ENCODE results near the gene TRMT6. TPM values are rescaled to one million over a fixed set of nuclear protein-coding genes. Genes with fewer than 3 reads are reported as not detected.
A peak's percentile ranks its signal among the peaks of the same experiment; 100 is the strongest.

Gene TRMT6
- total RNA-seq, 1 experiment from 2014 or later = 28.9 TPM

GRCh38 chr20:5949943-5950270, 426 bp downstream of the TRMT6 start:
- no peak for DNase-seq (ENCODE audit: low read depth)

GRCh38 chr20:5947276-5947675, 3.1 kb downstream of the TRMT6 start:
- DNase-seq (ENCODE audit: low read depth) = no peak

- peak; percentile 41 for DNase-seq (ENCODE audit: low read depth)
These were observed 4.4 kb downstream of the TRMT6 start for GRCh38 chr20:5945963-5946362.

GRCh38 chr20:5938456-5939029, 11.8 kb downstream of the TRMT6 start:
- DNase-seq (ENCODE audit: low read depth) = no peak

GRCh38 chr20:5936238-5936637, 14.1 kb downstream of the TRMT6 start:
- no peak for DNase-seq (ENCODE audit: low read depth)

GRCh38 chr20:5935384-5935783, 14.9 kb downstream of the TRMT6 start:
- no peak for DNase-seq (ENCODE audit: low read depth)

- no peak for DNase-seq (ENCODE audit: low read depth)
These were observed 16.4 kb downstream of the TRMT6 start for GRCh38 chr20:5933802-5934436.

GRCh38 chr20:5932796-5933195, 17.5 kb downstream of the TRMT6 start:
- no peak for DNase-seq (ENCODE audit: low read depth)

- DNase-seq (ENCODE audit: low read depth) = no peak
These were observed 18.9 kb downstream of the TRMT6 start for GRCh38 chr20:5931411-5931810.

GRCh38 chr20:5928836-5929715, 21.3 kb downstream of the TRMT6 start:
- DNase-seq (ENCODE audit: low read depth) = no peak

- no peak for DNase-seq (ENCODE audit: low read depth)
These were observed 22.4 kb downstream of the TRMT6 start for GRCh38 chr20:5927749-5928462.

GRCh38 chr20:5925551-5925950, 24.8 kb downstream of the TRMT6 start:
- DNase-seq (ENCODE audit: low read depth) = no peak

- no peak for DNase-seq (ENCODE audit: low read depth)
These were observed 26.8 kb downstream of the TRMT6 start for GRCh38 chr20:5923493-5923892.

GRCh38 chr20:5920581-5920980, 29.8 kb downstream of the TRMT6 start:
- DNase-seq (ENCODE audit: low read depth) = no peak

GRCh38 chr20:5919626-5920544, 30.4 kb downstream of the TRMT6 start:
- DNase-seq (ENCODE audit: low read depth) = peak; percentile 14

- DNase-seq (ENCODE audit: low read depth) = peak; percentile 83
These were observed 31.3 kb downstream of the TRMT6 start for GRCh38 chr20:5918856-5919625.

- DNase-seq (ENCODE audit: low read depth) = no peak
These were observed 35.5 kb downstream of the TRMT6 start for GRCh38 chr20:5914859-5915258.

GRCh38 chr20:5913166-5913565, 37.2 kb downstream of the TRMT6 start:
- peak; percentile 17 for DNase-seq (ENCODE audit: low read depth)

- no peak for DNase-seq (ENCODE audit: low read depth)
These were observed 40.1 kb downstream of the TRMT6 start for GRCh38 chr20:5910186-5910585.

- DNase-seq (ENCODE audit: low read depth) = no peak
These were observed 41.4 kb downstream of the TRMT6 start for GRCh38 chr20:5908981-5909380.

All from Daoy (cell line).